Measurements from ENCODE around the gene NEK4. TPM values are rescaled to one million over a fixed set of nuclear protein-coding genes. Genes with fewer than 3 reads are reported as not detected.

Gene NEK4
- polyA plus RNA-seq, 1 donor (not counting 4 experiments of a cell fraction or from before 2014, with no cell fraction given), result 13.6 TPM

DNA sequence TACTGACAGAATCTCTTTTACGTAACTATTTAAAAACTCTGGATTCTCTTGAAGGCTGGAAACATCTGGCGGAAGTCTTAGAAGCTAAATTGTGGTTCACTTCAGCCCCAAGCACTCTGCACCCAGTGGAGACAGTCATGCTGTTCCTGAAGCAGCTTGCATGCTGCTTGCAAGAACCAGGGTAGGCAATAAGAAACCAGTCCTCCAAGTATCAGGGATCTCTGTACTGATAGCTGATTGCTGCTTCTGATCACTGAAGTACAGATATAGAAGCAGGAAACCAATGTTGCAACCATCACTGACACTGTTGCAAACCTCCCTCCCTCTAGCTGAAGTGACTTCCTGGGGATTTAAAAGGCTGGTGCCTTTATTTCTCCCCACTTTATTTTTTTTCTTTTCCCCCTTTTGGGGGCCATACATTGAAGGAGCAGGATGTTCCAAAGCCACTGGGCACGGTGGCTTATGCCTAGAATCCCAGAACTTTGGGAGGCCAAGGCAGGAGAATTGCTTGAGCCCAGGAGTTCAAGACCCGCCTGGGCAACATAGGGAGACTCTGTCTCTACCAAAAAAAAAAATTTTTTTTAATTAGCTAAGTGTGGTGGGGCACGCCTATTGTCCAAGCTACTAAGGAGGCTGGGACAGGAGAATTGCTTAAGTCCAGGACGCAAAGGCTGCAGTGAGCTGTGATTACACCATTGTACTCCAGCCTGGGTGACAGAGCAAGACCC, 49.6 kb downstream of the NEK4 start:
- no peak overlapping the region for H3K9ac ChIP-seq (ENCODE audit: control insufficient read depth, extremely low read depth, insufficient read depth, low read length)
- H3K27ac ChIP-seq (ENCODE audit: control insufficient read depth, insufficient read depth, low read length), result no peak overlapping the region
- dilution Hi-C loops (cut with MboI; ENCODE audit: extremely low pct_ligation_motif_present, low sequenced_read_pairs), result no loop called here
- H3K9me3 ChIP-seq (ENCODE audit: control insufficient read depth, low read depth, low read length), result no peaks in the 10 kb centered on the region
- DNase-seq (ENCODE audit: low read depth, low spot score) (no peak), FAIRE-seq (no peak)
- H3K4me3 ChIP-seq (ENCODE audit: control insufficient read depth in 2 of 3, extremely low read depth in 1 of 3, insufficient read depth in 2 of 3, low read depth in 1 of 3, low read length in 3 of 3), result no peak overlapping the region
- TF ChIP-seq EZH2 (IDR thresholded peaks at IDR 0.05; ENCODE audit: low read length), result no peak
- TF ChIP-seq, protein P1, sequence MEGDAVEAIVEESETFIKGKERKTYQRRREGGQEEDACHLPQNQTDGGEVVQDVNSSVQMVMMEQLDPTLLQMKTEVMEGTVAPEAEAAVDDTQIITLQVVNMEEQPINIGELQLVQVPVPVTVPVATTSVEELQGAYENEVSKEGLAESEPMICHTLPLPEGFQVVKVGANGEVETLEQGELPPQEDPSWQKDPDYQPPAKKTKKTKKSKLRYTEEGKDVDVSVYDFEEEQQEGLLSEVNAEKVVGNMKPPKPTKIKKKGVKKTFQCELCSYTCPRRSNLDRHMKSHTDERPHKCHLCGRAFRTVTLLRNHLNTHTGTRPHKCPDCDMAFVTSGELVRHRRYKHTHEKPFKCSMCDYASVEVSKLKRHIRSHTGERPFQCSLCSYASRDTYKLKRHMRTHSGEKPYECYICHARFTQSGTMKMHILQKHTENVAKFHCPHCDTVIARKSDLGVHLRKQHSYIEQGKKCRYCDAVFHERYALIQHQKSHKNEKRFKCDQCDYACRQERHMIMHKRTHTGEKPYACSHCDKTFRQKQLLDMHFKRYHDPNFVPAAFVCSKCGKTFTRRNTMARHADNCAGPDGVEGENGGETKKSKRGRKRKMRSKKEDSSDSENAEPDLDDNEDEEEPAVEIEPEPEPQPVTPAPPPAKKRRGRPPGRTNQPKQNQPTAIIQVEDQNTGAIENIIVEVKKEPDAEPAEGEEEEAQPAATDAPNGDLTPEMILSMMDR (optimal IDR thresholded peaks at IDR 0.05 in 1 of 3, IDR thresholded peaks at IDR 0.05 in 1 of 3, conservative IDR thresholded peaks at IDR 0.05 in 1 of 3; ENCODE audit: extremely low read depth in 1 of 3, insufficient read depth in 2 of 3, low read length in 3 of 3), result no peak
- no peaks in the 10 kb centered on the region for H3K79me2 ChIP-seq (ENCODE audit: control insufficient read depth, insufficient read depth, low read length)
- H3K9me1 ChIP-seq (ENCODE audit: control insufficient read depth, extremely low read depth, insufficient read depth, low read length), result no peaks in the 10 kb centered on the region
- no peak overlapping the region for H2AFZ ChIP-seq (ENCODE audit: control insufficient read depth, low read length)
- peaks cover 0 to 7% of the 10 kb centered on the region in 2 experiments for H3K36me3 ChIP-seq (ENCODE audit: control insufficient read depth in 2 of 2, extremely low read depth in 1 of 2, insufficient read depth in 2 of 2, low read length in 2 of 2)
- no peak overlapping the region for H3K4me2 ChIP-seq (ENCODE audit: control insufficient read depth, extremely low read depth, insufficient read depth, low read depth, low read length)
- H3K27me3 ChIP-seq (ENCODE audit: control insufficient read depth, extremely low read depth, insufficient read depth, low read length), result no peaks in the 10 kb centered on the region
- no peaks in the 10 kb centered on the region for H4K20me1 ChIP-seq (ENCODE audit: control insufficient read depth, extremely low read depth, insufficient read depth, low read length)
- no peaks in the 10 kb centered on the region for H3K4me1 ChIP-seq (ENCODE audit: control insufficient read depth, extremely low read depth, insufficient read depth, low read length)

DNA sequence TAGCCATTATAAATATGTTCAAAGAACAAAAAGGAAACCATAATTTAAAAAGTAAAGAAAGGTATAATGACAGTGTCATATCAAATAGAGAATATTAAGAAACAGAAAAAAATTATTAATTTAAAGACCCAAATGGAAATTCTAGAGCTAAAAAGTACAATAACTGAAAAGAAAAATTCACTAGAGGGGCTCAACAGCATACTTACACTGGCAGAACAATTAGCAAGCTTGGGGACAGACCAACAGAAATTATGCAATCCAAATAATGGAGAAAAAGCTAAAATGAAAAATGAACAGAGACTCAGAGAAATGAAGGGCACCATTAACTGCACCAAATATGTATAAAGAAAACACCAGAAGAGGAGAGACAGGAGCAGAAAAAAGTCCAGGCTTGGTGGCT, 51.1 kb downstream of the NEK4 start:
- dilution Hi-C loops (cut with MboI; ENCODE audit: extremely low pct_ligation_motif_present, low sequenced_read_pairs), result no loop called here
- H2AFZ ChIP-seq (ENCODE audit: control insufficient read depth, low read length), result no peak overlapping the region
- H3K4me1 ChIP-seq (ENCODE audit: control insufficient read depth, extremely low read depth, insufficient read depth, low read length), result no peaks in the 10 kb centered on the region

More for the DNA sequence above, 51.1 kb downstream of the NEK4 start:
- no peaks in the 10 kb centered on the region for H3K27me3 ChIP-seq (ENCODE audit: control insufficient read depth, extremely low read depth, insufficient read depth, low read length)
- peaks cover 0 to 7% of the 10 kb centered on the region in 2 experiments for H3K36me3 ChIP-seq (ENCODE audit: control insufficient read depth in 2 of 2, extremely low read depth in 1 of 2, insufficient read depth in 2 of 2, low read length in 2 of 2)
- no peak overlapping the region for H3K4me3 ChIP-seq (ENCODE audit: control insufficient read depth in 2 of 3, extremely low read depth in 1 of 3, insufficient read depth in 2 of 3, low read depth in 1 of 3, low read length in 3 of 3)
- no peak for FAIRE-seq
- no peak for TF ChIP-seq EZH2 (IDR thresholded peaks at IDR 0.05; ENCODE audit: low read length)
- TF ChIP-seq, protein P1 (optimal IDR thresholded peaks at IDR 0.05 in 1 of 3, IDR thresholded peaks at IDR 0.05 in 1 of 3, conservative IDR thresholded peaks at IDR 0.05 in 1 of 3; ENCODE audit: extremely low read depth in 1 of 3, insufficient read depth in 2 of 3, low read length in 3 of 3), result no peak
- no peak overlapping the region for H3K4me2 ChIP-seq (ENCODE audit: control insufficient read depth, extremely low read depth, insufficient read depth, low read depth, low read length)
- H3K9me3 ChIP-seq (ENCODE audit: control insufficient read depth, low read depth, low read length), result no peaks in the 10 kb centered on the region
- no peaks in the 10 kb centered on the region for H4K20me1 ChIP-seq (ENCODE audit: control insufficient read depth, extremely low read depth, insufficient read depth, low read length)
- H3K79me2 ChIP-seq (ENCODE audit: control insufficient read depth, insufficient read depth, low read length), result no peaks in the 10 kb centered on the region
- H3K9ac ChIP-seq (ENCODE audit: control insufficient read depth, extremely low read depth, insufficient read depth, low read length), result no peak overlapping the region
- no peak overlapping the region for H3K27ac ChIP-seq (ENCODE audit: control insufficient read depth, insufficient read depth, low read length)
- DNase-seq (ENCODE audit: low read depth, low spot score), result no peak
- H3K9me1 ChIP-seq (ENCODE audit: control insufficient read depth, extremely low read depth, insufficient read depth, low read length), result no peaks in the 10 kb centered on the region
